B cell (primary cell): ENCODE results near the gene SHE.

Experiments
- CTCF ChIP-seq: fragments of 200-600 bp; IDR thresholded peaks from one replicate; pipeline ENCODE4 v1.8.0; 2022; ENCODE audit warnings: antibody characterized with exemption, mild to moderate bottlenecking
- EZH2 ChIP-seq: IDR thresholded peaks from 2 replicates; pipeline ENCODE4 v1.6.1; 2012; ENCODE audit warnings: borderline replicate concordance, low read depth, mild to moderate bottlenecking, moderate library complexity, low read length; ENCODE audit not compliant: insufficient read depth, poor library complexity, severe bottlenecking

GRCh38 chr1:154502066-154502743 lies at the start of gene SHE, which contains the start of gene TDRD10:
- TF ChIP-seq CTCF (no peak), EZH2 (peak; percentile 79)
